Central memory CD4-positive, alpha-beta T cell (primary cell): ENCODE data around the gene XAB2.

Experiments used
- DNase-seq: peaks from one replicate; pipeline ENCODE4 v3.0.0; 2022

The XAB2 gene

DNA sequence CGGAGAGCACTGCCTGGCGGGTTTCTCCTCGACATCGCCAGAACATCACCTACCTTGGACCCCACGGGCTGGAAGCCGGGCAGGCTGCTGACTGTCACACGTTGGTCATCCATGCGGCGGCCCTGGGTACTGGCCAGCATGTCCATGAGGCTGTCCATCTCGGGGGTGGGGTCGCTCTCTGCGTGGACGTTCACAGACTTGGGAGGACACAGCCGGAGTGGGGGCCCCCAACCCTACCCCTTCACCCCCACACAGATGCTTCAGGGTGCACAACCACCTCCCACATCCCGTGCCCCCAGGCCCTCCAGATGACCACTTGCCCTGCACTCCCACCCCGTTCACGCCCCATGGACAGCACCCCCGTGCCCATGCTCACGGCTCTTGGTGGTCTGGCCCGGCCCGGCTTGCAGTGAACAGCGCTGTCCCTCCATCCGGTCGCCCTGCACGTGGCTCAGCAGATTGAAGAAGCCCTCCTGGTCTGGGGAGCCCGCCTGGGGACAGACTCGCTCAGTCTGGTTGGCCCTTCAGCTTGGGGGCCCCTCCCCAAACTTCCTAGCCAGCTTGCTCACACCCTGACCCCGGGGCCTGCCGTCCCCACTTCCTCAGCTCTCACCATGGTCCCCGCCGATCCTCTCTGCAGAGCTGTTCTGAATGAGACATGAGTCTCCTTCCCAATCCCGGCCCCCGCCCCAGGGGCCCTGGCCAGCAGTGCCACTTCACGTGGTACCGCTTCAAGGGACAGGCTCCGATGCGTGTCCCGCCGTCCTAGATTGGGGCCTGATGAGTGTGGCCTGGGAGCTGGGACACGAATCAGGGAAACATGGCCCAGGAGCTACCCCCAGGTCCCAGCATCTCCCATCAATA, 3.2 kb upstream of the XAB2 start:
- no peak for DNase-seq

DNA sequence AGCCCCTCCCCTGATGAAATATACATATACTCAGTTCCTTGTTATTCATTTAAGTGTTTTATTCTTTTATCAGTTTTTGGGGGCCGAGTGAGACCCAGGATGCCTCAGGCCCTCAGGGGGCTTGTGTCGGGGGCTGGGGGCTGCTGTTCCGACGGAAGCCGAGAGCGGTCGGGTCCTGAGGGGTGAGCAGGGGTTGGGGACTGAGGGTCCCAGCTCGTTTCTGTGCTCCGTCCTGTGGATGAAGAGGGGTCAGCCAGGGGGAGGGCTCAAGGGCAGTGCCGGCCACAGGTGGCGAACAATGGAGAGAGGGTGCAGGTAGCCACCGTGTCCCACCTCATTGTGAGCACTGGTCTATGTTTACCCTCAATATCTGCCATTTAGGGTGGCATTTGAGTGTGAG, 2.2 kb upstream of the XAB2 start:
- no peak for DNase-seq

GRCh38 chr19:7628589-7629311, 595 bp downstream of the XAB2 start:
- no peak for DNase-seq

DNA sequence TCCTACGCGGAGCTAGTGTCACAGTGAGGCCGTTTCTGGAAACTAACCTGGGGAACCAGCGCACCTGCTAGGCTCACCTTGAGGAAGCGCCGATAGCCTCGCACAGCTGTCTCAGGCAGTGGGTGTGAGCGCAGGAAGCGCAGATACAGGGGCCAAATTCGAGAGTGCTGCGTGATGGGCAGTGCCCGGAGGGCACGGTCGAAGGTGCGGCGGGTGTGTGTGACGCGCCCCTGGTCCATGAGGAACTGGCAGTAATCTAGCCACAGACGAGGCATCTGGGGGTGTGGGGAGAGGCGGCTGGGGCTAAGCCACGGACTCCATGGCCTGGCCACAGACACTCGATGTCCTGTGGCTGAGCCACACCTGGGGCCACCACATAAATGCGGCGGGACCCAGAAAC, 2.2 kb downstream of the XAB2 start:
- no peak for DNase-seq

- DNase-seq, result no peak
Measured at GRCh38 chr19:7625763-7626372, 3.5 kb downstream of the XAB2 start.

GRCh38 chr19:7624810-7625209, 4.5 kb downstream of the XAB2 start:
- no peak for DNase-seq

DNA sequence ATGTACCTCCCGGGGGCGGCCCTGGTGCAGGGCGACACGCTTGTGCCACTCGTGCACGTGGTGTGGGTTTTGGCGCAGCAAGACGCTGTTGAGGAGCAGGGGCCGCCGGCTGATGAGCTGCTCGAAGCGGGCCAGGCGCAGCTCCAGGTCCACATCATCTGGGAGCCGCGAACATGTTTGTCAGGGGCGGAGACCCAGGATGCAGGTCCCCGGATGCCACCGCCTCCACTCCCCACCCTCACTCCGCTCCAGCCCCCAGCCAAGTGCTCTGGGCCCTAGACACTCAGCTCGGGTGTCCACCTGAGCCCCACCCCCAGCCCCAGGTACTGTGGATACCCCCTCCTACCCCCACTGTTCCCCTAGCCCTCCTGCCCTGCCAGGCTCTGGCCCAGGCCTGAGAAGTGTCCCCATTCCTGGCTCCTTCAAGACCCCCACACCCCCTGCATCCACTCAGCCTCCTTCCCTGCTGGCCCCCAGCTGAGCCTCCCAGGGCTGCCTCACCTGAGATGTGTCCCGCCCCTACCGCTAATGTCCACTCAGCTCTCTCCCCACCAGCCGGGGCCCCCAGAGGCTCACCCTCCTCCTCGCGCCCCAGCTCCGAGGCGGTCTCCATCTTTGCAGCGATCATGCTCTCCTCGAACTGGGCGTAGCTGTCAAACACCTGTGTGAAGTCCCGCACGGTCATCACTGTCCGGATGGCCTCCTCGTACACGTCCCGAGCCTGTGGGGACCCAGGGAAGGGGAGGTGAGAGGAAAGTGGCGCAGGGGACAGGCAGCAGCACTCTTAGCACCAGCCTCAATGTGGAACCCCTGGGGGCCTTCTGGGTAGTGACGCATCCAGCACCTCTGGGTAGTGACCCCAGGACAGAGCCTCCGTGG, 5.4 kb downstream of the XAB2 start:
- DNase-seq, result no peak

DNA sequence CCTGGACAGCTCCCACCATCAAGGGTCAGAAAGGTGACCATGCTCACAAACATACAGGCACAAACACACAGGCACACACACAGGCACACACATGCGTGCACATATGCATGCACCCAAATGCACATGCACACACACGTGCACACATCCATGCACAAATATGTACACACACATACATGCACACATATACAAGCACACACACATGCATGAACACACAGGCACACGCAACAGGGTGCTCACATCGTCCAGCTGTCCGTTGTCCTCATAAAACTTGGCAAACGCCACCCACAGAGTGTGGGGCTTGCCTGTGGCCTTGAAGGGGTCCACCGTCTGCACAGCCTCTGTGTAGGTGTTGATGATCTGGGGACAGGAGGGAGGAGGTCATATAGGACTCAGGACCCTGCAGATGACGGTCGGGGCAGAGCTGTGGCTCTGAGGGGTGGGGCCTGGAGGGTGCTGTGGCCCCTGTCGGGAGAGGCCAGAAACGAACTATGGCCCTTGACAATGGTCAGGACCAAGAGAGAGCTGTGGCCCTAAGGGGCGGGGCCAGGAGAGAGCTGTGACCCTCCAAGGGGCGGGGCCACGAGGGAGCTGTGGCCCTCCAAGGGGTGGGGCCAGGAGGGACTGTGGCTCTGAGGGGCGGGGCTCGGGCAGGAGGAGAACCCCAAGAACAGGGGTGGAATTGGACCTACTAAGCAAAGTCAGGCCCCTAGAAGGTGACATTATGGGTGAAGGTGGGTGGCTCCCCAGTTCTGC, 6.2 kb downstream of the XAB2 start:
- DNase-seq, result no peak

DNA sequence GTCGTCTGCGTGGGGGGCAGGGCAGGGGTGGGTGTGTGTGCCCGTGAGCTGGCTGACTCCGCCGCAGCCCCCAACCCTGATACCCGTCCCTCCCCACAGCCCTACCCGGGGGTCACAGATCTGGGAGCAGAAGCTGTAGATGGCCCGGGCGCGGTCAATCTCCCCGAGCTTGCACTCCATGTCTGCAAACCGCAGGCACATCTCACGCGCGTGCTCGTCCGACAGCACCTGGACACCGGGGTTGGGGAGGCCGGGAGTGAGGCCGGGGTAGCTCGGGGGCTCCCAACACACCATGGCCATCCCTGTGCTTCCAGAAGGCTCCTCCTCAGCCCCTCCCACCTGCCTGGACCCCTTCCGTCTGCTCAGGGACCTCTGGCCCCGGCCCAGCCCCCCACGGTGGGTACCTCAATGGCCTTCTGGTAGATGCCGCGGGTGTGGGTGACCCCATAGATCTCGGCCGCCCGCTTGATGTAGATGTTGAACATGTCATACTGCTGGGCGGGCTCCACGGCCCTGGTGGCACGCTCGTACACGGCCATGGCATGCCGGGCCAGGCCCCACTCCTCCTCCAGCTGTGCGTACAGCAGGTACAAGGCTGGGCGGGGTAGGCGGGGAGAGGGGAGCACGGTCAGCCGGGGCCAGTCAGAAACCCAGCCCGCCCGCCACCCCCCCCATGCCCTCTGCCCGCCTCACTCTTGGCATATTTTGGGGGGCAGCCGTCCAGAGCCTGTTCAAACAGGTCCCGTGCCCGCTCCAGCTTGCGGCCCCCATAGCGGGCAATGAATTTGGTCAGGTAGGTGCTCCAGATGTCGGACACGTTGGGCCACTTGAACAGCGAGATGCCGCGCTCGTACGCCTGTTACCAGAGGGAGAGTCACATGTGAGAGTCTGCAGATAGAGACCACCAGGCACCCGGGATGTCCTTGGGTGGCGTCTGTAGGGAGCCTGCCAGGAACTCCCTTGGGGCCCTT, 8.6 kb downstream of the XAB2 start:
- no peak for DNase-seq

GRCh38 chr19:7619671-7620441, 9.5 kb downstream of the XAB2 start:
- no peak for DNase-seq

DNA sequence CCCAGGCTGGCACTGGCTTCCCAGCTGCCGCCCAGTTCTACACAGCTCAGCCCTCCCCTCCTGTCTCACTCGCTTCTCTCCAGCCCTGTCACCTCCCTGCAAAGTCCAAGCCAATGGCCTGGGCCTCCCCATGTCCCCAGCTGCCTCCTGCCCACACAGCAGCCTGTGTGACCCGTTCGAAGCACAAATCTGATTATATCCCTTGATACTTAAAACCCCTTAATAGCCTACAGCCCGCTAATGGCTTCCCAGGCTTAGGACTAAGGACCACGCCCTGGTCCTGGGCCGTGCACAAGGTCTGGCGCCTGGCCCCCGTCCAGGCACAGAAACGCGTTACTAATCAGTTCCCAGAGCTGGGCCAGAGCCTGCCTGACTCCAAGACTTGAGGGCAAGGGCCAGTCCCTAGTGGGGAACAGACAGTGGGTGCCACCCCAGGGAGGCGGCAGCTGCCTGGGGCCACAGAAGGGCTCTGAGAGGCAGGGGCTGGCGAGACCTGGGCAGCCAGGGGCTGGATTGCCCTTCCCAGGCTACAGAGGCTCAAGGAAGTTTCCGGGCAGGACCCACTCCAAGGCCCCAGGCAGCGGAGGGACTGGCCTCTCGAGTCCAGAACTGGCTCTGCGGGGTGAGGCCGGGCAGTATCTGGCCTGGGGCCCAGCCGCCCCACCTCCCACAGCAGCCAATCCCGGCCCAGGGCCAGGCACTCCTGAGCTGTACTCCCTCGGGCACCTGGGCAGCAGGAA, 10.4 kb downstream of the XAB2 start:
- no peak for DNase-seq

DNA sequence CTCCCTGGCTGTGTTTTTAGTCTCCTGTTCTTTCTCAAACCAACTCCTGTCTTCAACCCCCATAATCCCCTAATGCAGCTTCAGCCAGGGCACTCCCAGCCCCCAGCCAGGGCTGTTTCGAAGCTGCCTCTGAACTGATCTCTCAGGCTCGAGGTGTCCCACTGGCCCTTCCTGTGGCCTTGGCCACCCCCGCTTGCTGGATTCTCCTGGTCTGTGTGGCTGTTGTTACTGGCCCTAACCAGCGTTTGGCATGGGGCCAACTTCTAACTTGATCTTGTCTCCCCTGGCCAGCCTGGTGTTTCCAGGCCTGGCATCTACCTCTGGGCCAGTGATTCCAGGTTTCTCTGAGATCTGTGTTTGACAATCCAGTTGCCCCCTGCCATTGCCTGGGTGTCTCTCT, 11.0 kb downstream of the XAB2 start:
- DNase-seq, result no peak

DNA sequence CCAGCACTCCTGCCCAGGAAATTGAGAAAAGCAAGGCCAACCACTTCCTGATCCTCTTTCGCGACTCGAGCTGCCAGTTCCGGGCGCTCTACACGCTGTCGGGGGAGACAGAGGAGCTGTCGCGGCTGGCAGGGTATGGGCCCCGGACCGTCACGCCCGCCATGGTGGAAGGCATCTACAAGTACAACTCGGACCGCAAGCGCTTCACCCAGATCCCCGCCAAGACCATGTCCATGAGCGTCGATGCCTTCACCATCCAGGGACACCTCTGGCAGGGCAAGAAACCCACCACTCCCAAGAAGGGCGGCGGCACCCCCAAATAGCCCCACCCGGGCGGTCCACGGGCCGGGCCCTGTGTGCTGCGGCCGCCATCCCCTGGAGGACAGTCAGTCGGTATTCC, 11.6 kb downstream of the XAB2 start:
- no peak for DNase-seq

GRCh38 chr19:7617172-7617571, 12.2 kb downstream of the XAB2 start:
- DNase-seq, result no peak

- no peak for DNase-seq
Measured at GRCh38 chr19:7614859-7615741, 14.2 kb downstream of the XAB2 start.

DNA sequence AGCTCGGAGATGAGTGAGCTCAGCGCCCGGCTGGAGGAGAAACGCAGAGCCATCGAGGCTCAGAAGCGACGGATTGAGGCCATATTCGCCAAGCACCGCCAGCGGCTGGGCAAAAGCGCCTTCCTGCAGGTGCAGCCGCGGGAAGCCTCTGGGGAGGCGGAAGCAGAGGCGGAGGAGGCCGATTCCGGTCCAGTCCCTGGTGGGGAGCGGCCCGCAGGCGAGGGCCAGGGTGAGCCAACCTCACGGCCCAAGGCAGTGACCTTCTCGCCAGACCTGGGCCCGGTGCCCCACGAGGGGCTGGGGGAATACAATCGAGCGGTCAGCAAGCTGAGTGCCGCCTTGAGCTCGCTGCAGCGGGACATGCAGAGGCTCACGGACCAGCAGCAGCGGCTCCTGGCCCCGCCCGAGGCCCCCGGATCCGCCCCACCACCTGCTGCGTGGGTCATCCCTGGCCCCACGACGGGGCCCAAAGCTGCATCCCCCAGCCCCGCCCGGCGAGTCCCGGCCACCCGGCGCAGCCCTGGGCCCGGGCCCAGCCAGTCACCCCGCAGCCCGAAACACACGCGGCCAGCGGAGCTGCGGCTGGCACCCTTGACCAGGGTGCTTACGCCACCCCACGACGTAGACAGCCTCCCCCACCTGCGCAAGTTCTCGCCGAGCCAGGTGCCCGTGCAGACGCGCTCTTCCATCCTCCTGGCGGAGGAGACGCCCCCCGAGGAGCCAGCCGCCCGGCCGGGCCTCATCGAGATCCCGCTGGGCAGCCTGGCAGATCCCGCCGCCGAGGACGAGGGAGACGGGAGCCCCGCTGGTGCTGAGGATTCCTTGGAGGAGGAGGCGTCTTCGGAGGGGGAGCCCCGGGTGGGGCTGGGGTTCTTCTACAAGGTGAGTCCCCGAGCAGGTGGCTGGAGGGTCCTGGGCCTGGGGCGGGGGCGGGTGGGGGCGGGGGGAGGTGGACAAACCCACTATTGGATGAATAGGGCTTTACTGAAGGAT, 16.8 kb downstream of the XAB2 start:
- no peak for DNase-seq
